Measurements from ENCODE around the gene PAAF1.
"Not testable (repeated sequence)": the region's sequence is repeated elsewhere in the genome, so short reads cannot be mapped to it uniquely, and the experiment has no call there.

PAAF1 gene, protein sequence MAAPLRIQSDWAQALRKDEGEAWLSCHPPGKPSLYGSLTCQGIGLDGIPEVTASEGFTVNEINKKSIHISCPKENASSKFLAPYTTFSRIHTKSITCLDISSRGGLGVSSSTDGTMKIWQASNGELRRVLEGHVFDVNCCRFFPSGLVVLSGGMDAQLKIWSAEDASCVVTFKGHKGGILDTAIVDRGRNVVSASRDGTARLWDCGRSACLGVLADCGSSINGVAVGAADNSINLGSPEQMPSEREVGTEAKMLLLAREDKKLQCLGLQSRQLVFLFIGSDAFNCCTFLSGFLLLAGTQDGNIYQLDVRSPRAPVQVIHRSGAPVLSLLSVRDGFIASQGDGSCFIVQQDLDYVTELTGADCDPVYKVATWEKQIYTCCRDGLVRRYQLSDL

DNA sequence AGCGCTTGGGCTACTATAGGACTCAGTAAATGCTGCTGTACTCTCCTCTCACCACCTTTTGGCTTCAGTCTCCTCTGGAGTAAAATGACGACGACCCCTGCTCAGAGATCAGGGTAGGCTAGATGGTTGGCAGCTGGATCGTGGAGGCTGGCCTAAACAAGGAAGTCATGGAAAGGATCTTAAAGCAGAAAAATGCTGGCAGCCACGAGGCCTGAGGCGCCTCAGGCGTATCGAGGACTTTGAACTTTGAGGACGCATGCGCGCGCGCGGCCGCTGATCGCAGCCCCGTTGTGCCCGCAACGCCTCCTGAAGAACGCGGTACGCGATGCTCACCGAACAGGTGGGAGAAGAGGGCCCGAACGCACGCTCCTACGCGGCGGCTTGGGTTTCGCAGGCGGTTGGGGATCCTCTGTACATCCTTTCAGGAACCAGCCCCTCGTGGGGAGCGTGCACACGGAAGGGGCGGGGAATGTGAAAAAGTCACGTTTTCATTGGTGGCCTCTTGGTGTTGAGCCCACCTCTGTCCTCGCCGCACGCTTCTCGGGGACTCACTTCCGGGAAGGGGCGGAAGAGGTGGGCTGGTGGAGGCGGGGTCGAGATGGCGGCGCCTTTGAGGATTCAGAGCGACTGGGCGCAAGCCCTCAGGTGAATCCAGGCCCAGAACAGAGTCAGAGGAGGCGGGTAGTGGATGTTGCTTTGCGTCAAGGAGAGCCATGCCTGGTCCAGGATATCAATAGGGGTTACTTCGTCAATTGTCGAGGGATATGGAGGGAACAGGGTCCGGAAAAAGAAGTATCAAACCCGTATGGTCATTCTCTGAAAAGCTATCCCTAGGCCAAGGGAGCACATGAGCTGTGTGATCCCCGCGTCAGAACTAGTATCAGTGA lies at the start of gene PAAF1, which contains the start of gene COA4:
TSS of gene PAAF1 (plus strand) at position 576 of the 887 bp plus-strand sequence. CDS start at position 599, 23 bp downstream.
TSS of gene COA4 (minus strand) at position 423 of the 887 bp plus-strand sequence. CDS start 3,468 bp downstream, outside the sequence.
- DNase-seq: peak; percentile 97

DNA sequence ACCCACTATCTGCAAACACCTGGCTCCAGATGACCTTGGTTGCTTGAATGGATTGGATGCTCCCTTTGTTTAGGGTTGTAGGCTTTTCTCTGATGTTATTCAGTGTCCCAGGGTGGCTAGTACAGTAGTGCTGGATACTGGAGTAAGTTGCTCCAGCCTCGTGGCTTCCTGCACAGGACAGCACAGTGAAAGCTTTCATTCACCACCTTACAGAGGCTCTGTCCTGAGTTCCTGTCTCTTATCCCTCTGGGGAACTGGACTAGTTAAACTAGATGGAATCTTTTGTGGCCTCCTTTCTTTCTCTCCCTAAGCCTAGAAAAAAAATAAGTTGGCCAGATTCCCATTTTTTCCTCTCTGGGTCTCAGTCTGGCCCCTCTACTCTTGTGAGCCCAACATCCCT lies 46.5 kb upstream of the PAAF1 start:
- DNase-seq: no peak

- DNase-seq: no peak
Measured at GRCh38 chr11:73833067-73833466, 43.7 kb upstream of the PAAF1 start.

GRCh38 chr11:73838443-73839122 lies 38.2 kb upstream of the PAAF1 start:
- no peak for DNase-seq

GRCh38 chr11:73839123-73839457 lies 37.7 kb upstream of the PAAF1 start:
- no peak for DNase-seq

DNA sequence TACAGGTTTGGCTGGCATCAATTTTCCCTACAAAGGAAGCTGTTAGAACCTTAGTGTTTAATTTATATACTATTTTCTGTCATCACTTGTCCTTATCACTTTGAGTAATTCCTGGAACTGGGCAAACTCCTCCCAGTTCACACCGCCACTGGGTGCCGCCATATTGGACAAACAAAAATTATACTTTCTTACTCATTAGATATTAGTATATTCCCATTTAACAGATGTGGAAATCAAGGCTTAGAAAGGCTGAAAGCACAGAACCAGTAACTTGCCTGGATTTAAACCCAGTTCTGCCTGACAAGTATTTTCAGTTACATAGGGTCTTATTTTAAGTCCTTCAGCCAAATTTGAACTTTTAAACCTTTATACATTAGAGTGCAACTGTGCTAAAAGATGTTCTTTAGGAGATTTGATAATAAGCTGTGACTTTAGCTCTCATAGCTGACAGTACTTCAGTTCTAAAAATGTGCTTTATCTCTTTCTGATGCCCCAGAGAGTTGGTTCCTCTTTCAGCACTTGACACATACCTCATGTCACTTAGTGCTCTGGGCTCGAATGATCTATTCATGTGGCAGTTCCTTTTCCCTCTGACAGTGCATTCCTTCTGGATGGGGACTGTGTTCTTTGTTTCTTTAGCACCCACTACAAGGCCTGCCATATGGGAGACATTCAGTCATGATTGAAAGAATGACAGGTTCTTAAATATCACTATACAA lies 25.6 kb upstream of the PAAF1 start:
- no peak for DNase-seq

GRCh38 chr11:73852049-73852448 lies 24.8 kb upstream of the PAAF1 start:
- DNase-seq: no peak

DNA sequence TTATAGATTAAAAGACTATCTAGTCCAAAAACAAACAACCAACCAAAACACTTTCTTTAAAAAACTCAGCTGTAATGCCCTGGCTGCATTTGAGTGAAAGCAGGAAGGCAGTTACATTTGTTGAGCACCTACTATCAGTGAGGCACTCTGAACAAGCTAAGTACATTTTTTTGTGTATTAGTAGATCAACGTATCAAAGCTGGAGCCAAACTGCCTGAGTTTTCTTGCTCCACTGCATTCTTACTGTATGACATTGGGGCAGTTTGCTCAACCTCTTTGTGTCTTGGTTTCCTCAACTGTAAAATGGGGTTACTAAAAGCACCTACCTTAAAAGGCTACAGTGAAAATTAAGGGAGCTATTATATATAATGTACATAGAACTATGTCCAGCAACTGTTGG lies 22.1 kb upstream of the PAAF1 start:
- no peak for DNase-seq

- DNase-seq: no peak
Measured at GRCh38 chr11:73856031-73856567, 20.7 kb upstream of the PAAF1 start.

GRCh38 chr11:73859671-73860070 lies 17.1 kb upstream of the PAAF1 start:
- DNase-seq: no peak

GRCh38 chr11:73860202-73860601 lies 16.6 kb upstream of the PAAF1 start:
- DNase-seq: no peak

GRCh38 chr11:73862986-73863385 lies 13.8 kb upstream of the PAAF1 start:
- DNase-seq: no peak

DNA sequence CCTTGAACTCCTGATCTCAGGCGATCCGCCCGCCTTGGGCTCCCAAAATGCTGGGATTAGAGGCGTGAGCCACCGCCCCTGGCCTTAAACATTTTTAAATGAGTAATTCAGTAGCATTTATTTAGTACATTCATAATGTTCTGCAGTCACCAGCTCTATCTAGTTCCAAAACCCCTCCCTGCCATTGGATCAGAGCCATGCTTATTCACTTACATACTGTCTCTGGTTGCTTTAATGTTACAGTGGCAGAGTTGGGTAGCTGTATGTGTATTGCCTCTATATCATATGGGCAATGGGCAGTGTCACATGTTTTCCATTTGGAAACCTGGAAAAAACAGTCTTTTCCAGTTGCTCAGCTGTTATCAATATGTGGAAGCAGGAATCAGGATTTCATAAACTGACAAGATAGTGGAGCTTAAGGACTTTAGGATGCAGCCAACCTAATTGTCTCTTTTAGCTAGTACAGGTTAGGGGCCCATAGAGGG lies 10.7 kb upstream of the PAAF1 start:
- DNase-seq: no peak

GRCh38 chr11:73866586-73866996 lies 10.2 kb upstream of the PAAF1 start:
- DNase-seq: no peak

DNA sequence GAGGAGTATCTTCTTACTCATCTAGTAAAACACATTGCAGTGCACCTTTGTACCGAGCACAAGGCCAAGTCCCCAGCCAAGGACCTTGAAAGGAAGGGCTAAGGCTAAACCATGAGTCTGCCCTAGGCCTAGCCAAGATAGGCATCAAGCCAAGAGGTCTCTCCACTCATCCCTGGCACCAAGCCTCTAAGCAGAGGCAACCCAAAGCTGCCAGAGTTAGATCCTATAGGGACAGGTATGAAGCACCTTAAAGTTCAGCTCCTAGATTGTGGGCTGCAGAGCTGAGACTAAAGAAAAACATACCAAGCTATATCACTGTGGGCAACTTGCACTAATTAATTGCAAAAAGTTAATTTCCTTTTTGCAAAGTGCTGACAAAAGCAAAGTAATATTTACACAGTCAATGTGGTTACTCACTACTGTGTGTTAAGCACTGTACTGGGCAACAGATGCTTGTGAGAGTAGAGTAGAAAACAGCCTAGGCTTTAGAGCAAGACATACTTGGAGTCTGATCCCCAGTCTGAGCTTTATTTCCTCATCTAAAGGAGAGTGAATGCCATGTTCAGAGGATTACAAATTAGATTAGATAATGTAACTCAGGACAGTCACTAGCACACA lies 7.4 kb upstream of the PAAF1 start:
- no peak for DNase-seq

DNA sequence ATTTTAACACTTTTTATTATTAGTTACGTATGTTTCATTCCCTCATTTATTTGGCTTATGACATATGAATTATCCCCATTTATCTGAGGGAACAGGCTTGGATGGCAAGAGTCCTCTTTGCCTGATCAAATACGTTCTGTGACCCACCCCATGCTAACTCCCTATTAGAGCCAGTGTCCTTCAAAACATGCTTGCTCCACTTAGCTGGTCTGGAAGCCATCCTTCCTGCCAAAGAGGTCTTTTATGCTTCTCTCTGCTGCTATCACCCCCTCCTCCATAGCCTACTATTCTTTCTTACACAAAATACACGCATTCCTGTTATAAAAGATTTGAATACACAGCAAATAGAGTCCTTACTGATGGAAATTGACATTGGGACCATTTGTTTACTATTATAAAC lies 6.5 kb upstream of the PAAF1 start:
- DNase-seq: no peak

DNA sequence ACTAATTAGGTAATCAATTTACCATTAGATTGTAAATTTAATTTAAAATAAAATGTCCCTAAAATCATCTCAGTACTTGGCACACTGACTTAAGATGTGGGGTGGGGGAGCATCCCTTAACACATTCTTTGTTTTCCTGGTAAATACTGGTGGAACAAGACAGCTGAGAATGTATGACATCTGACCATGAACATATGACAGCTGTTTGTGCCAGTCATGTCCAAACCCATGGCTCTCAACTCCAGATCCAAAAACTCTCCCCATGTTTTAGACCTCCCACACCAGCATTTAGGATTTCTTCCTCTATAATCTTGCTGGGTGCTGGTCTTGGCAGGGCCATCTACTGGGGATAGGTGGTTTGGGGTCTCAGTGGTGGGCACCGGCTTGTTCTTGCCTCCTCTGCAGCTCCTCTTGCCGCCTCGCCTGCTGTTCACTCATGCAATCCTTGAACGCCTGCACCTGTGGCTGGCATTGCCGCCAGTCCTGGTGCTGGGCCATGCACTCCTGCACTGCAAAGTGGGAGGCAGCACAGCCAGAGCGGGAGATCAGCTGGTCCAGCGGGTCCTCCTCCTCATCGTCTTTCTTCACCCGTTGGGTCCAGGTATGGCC lies 3.9 kb upstream of the PAAF1 start:
- no peak for DNase-seq

- DNase-seq: no peak
Measured at GRCh38 chr11:73875380-73875779, 1.4 kb upstream of the PAAF1 start.

DNA sequence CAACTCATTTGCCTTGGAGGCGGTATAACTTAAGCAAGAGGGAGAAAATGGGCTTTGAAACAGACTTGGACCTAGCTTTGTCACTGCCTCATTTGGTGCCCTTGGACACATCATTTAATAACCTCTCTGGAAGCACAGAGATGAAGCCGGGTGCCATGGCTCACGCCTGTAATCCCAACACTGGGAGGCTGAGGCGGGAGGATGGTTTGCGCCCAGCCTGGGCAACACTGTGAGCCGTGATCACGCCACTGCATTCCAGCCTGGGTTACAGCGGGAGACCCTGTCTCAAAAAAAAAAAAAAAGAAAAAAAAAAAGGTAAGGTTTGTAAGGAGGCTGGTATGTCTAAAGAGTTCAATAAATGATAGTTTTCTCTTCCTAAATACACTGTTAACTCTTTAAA lies 959 bp upstream of the PAAF1 start:
- peak; percentile 1 for DNase-seq

GRCh38 chr11:73878771-73879170 lies 2.0 kb downstream of the PAAF1 start:
- DNase-seq: no peak

DNA sequence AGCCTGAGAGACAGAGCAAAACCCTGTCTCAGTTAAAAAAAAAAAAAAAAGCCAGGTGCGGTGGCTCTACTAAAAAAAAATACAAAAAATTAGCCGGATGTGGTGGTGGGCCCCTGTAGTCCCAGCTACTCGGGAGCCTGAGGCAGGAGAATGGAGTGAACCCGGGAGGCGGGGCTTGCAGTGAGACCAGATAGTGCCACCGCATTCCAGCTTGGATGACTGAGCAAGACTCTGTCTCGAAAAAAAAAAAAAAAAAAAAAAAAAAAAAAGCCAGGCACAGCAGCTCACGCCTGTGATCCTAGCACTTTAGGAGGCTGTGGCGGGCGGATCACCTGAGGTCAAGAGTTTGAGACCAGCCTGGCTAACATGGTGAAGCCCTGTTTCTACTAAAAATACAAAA lies 3.6 kb downstream of the PAAF1 start:
- DNase-seq: not testable (repeated sequence)

Data from stimulated activated naive CD4-positive, alpha-beta T cell treated with Interleukin-2 at 50 U/mL for 16 hours (primary cell).